ENCODE data around the gene LILRA2. TPM values are rescaled to one million over a fixed set of nuclear protein-coding genes. Genes with fewer than 3 reads are reported as not detected.
"Not testable (repeated sequence)": the region's sequence is repeated elsewhere in the genome, so short reads cannot be mapped to it uniquely, and the experiment has no call there.

Gene LILRA2
- total RNA-seq, 2 experiments from 2014 or later, result not detected

- POLR2A ChIA-PET, result no interaction called here
- CTCF ChIA-PET, result interaction anchor here (0.9 kb wide), 1 partner anchor 53 kb away, joined by 3 read pairs; no protein-coding TSS in a partner anchor
- Mint-ChIP-seq H3K27ac (no peak overlapping the region), H3K9me3 (ENCODE audit: insufficient read depth) (no peaks in the 10 kb centered on the region), H3K4me1 (ENCODE audit: low read depth) (peaks cover 8% of the 10 kb centered on the region), H3K27me3 (ENCODE audit: low read depth) (peaks cover 32% of the 10 kb centered on the region), H3K4me3 (no peak overlapping the region), H3K36me3 (ENCODE audit: low read depth) (no peaks in the 10 kb centered on the region)
- DNase-seq (no peak), ATAC-seq (no peak)
Observed at GRCh38 chr19:54620464-54620863, 46.9 kb downstream of the LILRA2 start.

- ChIA-PET POLR2A (no interaction called here), CTCF (interaction anchor here (0.7 kb wide), 1 partner anchor 143 kb away, joined by 3 read pairs; no protein-coding TSS in a partner anchor)
- ATAC-seq (no peak), DNase-seq (no peak)
- Mint-ChIP-seq H3K27me3 (ENCODE audit: low read depth) (peaks cover 27% of the 10 kb centered on the region), H3K4me1 (ENCODE audit: low read depth) (no peaks in the 10 kb centered on the region), H3K27ac (no peak overlapping the region), H3K9me3 (ENCODE audit: insufficient read depth) (no peaks in the 10 kb centered on the region), H3K4me3 (no peak overlapping the region), H3K36me3 (ENCODE audit: low read depth) (no peaks in the 10 kb centered on the region)
Observed at GRCh38 chr19:54622431-54622830, 48.8 kb downstream of the LILRA2 start.

GRCh38 chr19:54624234-54624633 lies 50.6 kb downstream of the LILRA2 start:
- ATAC-seq, H3K27ac Mint-ChIP-seq: not testable (repeated sequence)

DNA sequence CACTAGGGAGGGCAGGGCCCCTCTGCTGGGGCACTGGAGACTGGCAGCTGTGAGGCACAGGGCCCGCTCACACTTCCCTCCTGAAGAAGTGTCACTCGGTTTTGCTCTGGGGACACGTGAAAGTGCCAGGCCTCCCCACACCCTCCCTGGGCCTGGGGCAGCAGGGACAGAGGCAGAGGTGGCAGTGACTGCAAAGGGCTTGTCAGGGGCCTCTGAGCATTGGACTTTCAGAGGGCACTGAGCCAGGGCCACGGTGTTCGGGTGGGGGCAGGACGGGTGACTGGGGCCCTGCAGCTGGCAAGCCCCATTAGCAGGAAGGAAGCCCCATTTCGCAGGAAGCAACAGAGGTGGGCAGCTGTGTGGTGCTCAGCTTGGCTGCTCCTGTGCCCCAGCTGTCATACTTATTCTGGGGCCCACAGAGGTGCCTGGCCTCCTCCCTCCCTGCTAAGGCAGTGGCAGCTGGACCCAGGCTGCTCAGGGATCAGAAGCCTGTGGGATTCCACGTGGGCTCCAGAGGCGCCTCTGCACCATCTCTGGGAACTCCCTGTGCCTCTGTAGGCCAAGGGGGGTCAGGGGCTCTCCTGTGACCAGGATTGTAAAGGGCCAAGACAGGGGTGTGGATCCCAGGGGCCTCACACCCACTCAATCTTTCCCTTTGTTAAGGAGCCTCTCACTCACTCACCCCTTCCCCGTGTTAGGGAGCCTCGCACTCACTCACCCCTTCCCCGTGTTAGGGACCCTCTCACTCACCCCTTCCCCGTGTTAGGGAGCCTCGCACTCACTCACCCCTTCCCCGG lies 51.5 kb downstream of the LILRA2 start:
- H3K9me3 Mint-ChIP-seq (ENCODE audit: insufficient read depth); H3K4me1 Mint-ChIP-seq (ENCODE audit: low read depth); ATAC-seq; CTCF ChIA-PET; H3K36me3 Mint-ChIP-seq (ENCODE audit: low read depth); DNase-seq; H3K4me3 Mint-ChIP-seq; POLR2A ChIA-PET; H3K27ac Mint-ChIP-seq: not testable (repeated sequence)
- peaks cover 32% of the 10 kb centered on the region for H3K27me3 Mint-ChIP-seq (ENCODE audit: low read depth)

More at GRCh38 chr19:54624234-54624633, 50.6 kb downstream of the LILRA2 start:
- H3K4me3 Mint-ChIP-seq; POLR2A ChIA-PET; DNase-seq; H3K9me3 Mint-ChIP-seq (ENCODE audit: insufficient read depth); H3K36me3 Mint-ChIP-seq (ENCODE audit: low read depth); H3K4me1 Mint-ChIP-seq (ENCODE audit: low read depth); CTCF ChIA-PET: not testable (repeated sequence)
- peaks cover 26% of the 10 kb centered on the region for H3K27me3 Mint-ChIP-seq (ENCODE audit: low read depth)

GRCh38 chr19:54626757-54627156 lies 53.2 kb downstream of the LILRA2 start:
- Mint-ChIP-seq H3K27ac (no peak overlapping the region), H3K36me3 (ENCODE audit: low read depth) (no peaks in the 10 kb centered on the region), H3K27me3 (ENCODE audit: low read depth) (peaks cover 30% of the 10 kb centered on the region), H3K4me3 (no peak overlapping the region), H3K4me1 (ENCODE audit: low read depth) (peaks cover 2% of the 10 kb centered on the region), H3K9me3 (ENCODE audit: insufficient read depth) (no peaks in the 10 kb centered on the region)
- ChIA-PET POLR2A (no interaction called here), CTCF (interaction anchor here (1.1 kb wide), 1 partner anchor 61 kb away, joined by 3 read pairs; no protein-coding TSS in a partner anchor)
- ATAC-seq (no peak), DNase-seq (no peak)

GRCh38 chr19:54627912-54628311 lies 54.3 kb downstream of the LILRA2 start:
- CTCF ChIA-PET, result interaction anchor here (1.1 kb wide), 1 partner anchor 62 kb away, joined by 3 read pairs; no protein-coding TSS in a partner anchor
- peaks cover 20% of the 10 kb centered on the region for H3K27me3 Mint-ChIP-seq (ENCODE audit: low read depth)
- ATAC-seq; H3K27ac Mint-ChIP-seq; DNase-seq; H3K4me1 Mint-ChIP-seq (ENCODE audit: low read depth); POLR2A ChIA-PET; H3K4me3 Mint-ChIP-seq; H3K9me3 Mint-ChIP-seq (ENCODE audit: insufficient read depth); H3K36me3 Mint-ChIP-seq (ENCODE audit: low read depth): not testable (repeated sequence)

DNA sequence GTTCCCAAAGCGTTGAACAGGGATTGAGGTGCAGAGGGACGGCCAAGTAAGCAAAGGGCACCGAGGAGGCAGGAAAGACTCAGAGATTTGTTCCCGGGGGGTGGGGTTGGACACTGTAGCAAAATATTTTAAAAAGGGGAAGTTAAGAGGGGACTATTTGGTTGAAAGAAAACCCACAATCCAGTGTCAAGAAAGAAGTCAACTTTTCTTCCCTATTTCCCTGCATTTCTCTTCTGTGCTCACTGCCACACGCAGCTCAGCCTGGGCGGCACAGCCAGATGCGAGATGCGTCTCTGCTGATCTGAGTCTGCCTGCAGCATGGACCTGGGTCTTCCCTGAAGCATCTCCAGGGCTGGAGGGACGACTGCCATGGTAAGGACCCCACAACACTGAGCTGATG lies 56.7 kb downstream of the LILRA2 start, which contains the start of gene LILRB1:
LILRB1 (plus strand) TSS at position 223 of the 400 bp plus-strand sequence. CDS start 590 bp downstream, outside the sequence.
- H3K27me3 Mint-ChIP-seq (ENCODE audit: low read depth), result peaks cover 13% of the 10 kb centered on the region
- POLR2A ChIA-PET; CTCF ChIA-PET; H3K27ac Mint-ChIP-seq; ATAC-seq; DNase-seq; H3K36me3 Mint-ChIP-seq (ENCODE audit: low read depth); H3K4me3 Mint-ChIP-seq; H3K4me1 Mint-ChIP-seq (ENCODE audit: low read depth); H3K9me3 Mint-ChIP-seq (ENCODE audit: insufficient read depth): not testable (repeated sequence)

DNA sequence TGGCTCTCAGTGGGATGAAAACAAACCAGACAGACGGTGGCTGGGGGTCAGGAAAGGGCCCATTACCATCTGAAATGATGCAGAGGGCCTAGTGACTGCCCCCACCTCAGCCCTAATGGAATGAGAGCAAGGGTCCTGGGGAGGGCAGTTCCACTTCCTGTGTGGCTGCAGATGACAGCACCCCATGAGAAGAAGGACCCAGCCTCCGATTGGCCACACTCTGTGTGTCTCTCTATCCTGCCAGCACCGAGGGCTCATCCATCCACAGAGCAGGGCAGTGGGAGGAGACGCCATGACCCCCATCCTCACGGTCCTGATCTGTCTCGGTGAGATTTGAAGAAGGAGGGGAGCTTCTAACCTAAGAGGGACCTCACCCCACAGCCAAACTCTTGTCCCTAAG lies 57.2 kb downstream of the LILRA2 start:
- no peak for ATAC-seq
- Mint-ChIP-seq H3K9me3 (ENCODE audit: insufficient read depth) (no peaks in the 10 kb centered on the region), H3K4me3 (no peak overlapping the region), H3K36me3 (ENCODE audit: low read depth) (no peaks in the 10 kb centered on the region), H3K27ac (no peak overlapping the region), H3K4me1 (ENCODE audit: low read depth) (peaks cover 2% of the 10 kb centered on the region), H3K27me3 (ENCODE audit: low read depth) (peaks cover 13% of the 10 kb centered on the region)
- POLR2A ChIA-PET, result no interaction called here
- CTCF ChIA-PET, result no interaction called here
- DNase-seq, result no peak

GRCh38 chr19:54631489-54632337 lies 58.1 kb downstream of the LILRA2 start:
- H3K27ac Mint-ChIP-seq, ATAC-seq, POLR2A ChIA-PET: not testable (repeated sequence)

GRCh38 chr19:54632517-54632916 lies 58.9 kb downstream of the LILRA2 start:
- H3K27ac Mint-ChIP-seq; H3K4me3 Mint-ChIP-seq; POLR2A ChIA-PET; ATAC-seq; H3K9me3 Mint-ChIP-seq (ENCODE audit: insufficient read depth); CTCF ChIA-PET; DNase-seq; H3K36me3 Mint-ChIP-seq (ENCODE audit: low read depth); H3K4me1 Mint-ChIP-seq (ENCODE audit: low read depth): not testable (repeated sequence)
- peaks cover 11% of the 10 kb centered on the region for H3K27me3 Mint-ChIP-seq (ENCODE audit: low read depth)

More at GRCh38 chr19:54631489-54632337, 58.1 kb downstream of the LILRA2 start:
- H3K27me3 Mint-ChIP-seq (ENCODE audit: low read depth), result peaks cover 11% of the 10 kb centered on the region
- DNase-seq; CTCF ChIA-PET; H3K4me1 Mint-ChIP-seq (ENCODE audit: low read depth); H3K9me3 Mint-ChIP-seq (ENCODE audit: insufficient read depth); H3K4me3 Mint-ChIP-seq; H3K36me3 Mint-ChIP-seq (ENCODE audit: low read depth): not testable (repeated sequence)

DNA sequence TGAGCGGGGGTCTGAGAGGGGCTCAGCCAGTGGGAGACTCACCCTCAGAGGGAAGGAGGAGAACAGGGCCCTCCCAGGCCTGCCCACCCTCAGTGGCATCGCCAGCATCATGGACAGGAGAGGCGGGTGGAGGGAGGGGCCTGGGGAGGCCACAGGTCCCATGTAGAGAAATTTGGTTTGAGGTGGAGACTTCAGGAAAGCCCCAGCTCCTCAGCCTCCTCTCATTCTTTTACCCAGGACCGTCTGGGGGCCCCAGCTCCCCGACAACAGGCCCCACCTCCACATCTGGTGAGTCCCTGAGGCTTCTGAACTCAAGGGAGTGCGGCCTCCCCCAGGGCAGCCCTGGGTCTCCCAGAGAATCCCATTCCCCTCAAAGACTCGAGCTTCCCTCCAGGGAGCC lies 59.8 kb downstream of the LILRA2 start:
- Mint-ChIP-seq H3K4me3 (no peak overlapping the region), H3K27ac (no peak overlapping the region), H3K9me3 (ENCODE audit: insufficient read depth) (no peaks in the 10 kb centered on the region), H3K27me3 (ENCODE audit: low read depth) (peaks cover 10% of the 10 kb centered on the region), H3K4me1 (ENCODE audit: low read depth) (peaks cover 2% of the 10 kb centered on the region), H3K36me3 (ENCODE audit: low read depth) (no peaks in the 10 kb centered on the region)
- DNase-seq, result no peak
- ATAC-seq, result no peak
- ChIA-PET CTCF (no interaction called here), POLR2A (no interaction called here)

- DNase-seq; CTCF ChIA-PET; ATAC-seq; POLR2A ChIA-PET; H3K36me3 Mint-ChIP-seq (ENCODE audit: low read depth); H3K4me1 Mint-ChIP-seq (ENCODE audit: low read depth); H3K9me3 Mint-ChIP-seq (ENCODE audit: insufficient read depth); H3K4me3 Mint-ChIP-seq; H3K27ac Mint-ChIP-seq; H3K27me3 Mint-ChIP-seq (ENCODE audit: low read depth): not testable (repeated sequence)
Observed at GRCh38 chr19:54636081-54636480, 62.5 kb downstream of the LILRA2 start.

Measured in activated CD8-positive, alpha-beta T cell treated with anti-CD3 and anti-CD28 coated beads, Interleukin-2, amount 10 ng/mL, durations not matched to agents 7 days and 5 days (primary cell).